Liver (tissue), 9 donors: ENCODE data around the gene FAM98B. TPM values are rescaled to one million over a fixed set of nuclear protein-coding genes. Genes with fewer than 3 reads are reported as not detected.

ENCODE experiments used
- DNase-seq: peaks from one replicate; pipeline ENCODE4 v3.0.0-alpha.2; 2017; ENCODE audit warnings: low spot score
- H3K27ac ChIP-seq, 2 donors: one replicate each; pipeline ENCODE4 v1.7.0; 2013; ENCODE audit warnings: inconsistent platforms in 2 of 2, low read length in 2 of 2, control low read depth in 1 of 2, low read depth in 1 of 2, mild to moderate bottlenecking in 1 of 2
- H3K27me3 ChIP-seq, 4 donors: one replicate each; pipeline versions ENCODE4 v1.6.1 to v1.7.0; 2013; ENCODE audit warnings: low read length in 3 of 4, inconsistent platforms in 1 of 4, mild to moderate bottlenecking in 1 of 4, moderate library complexity in 1 of 4; ENCODE audit not compliant: control insufficient read depth in 4 of 4, insufficient read depth in 4 of 4
- H3K36me3 ChIP-seq, 4 donors: one replicate each; pipeline versions ENCODE4 v1.6.1 to v1.7.0; 2013; ENCODE audit warnings: low read length in 3 of 4, mild to moderate bottlenecking in 3 of 4, low read depth in 1 of 4, moderate library complexity in 1 of 4; ENCODE audit not compliant: control insufficient read depth in 4 of 4, insufficient read depth in 3 of 4
- H3K4me1 ChIP-seq, 4 donors: one replicate each; pipeline versions ENCODE4 v1.6.1 to v1.7.0; 2013; ENCODE audit warnings: low read length in 3 of 4, mild to moderate bottlenecking in 3 of 4, moderate library complexity in 1 of 4; ENCODE audit not compliant: control insufficient read depth in 4 of 4, insufficient read depth in 4 of 4
- H3K4me3 ChIP-seq, 3 donors: one replicate each; pipeline versions ENCODE4 v1.6.1 to v1.7.0; 2013; ENCODE audit warnings: low read length in 3 of 3, control low read depth in 1 of 3, low read depth in 1 of 3, mild to moderate bottlenecking in 1 of 3
- H3K9ac ChIP-seq, 2 donors: one replicate each; pipeline ENCODE4 v1.7.0; 2013; ENCODE audit warnings: low read length in 2 of 2, mild to moderate bottlenecking in 2 of 2, moderate library complexity in 2 of 2, control low read depth in 1 of 2, low read depth in 1 of 2
- H3K9me3 ChIP-seq, 4 donors: one replicate each; pipeline versions ENCODE4 v1.6.1 to v1.7.0; 2013; ENCODE audit warnings: low read length in 3 of 4; ENCODE audit not compliant: control insufficient read depth in 4 of 4
- ATF3 ChIP-seq: IDR thresholded peaks from 2 replicates; pipeline ENCODE4 v1.6.1; 2016; ENCODE audit warnings: antibody characterized with exemption
- CTCF ChIP-seq: fragments of 150-350 bp; IDR thresholded peaks from 2 replicates; pipeline ENCODE4 v1.5.1; 2017; ENCODE audit warnings: improper control_type of control experiment, low read depth, low read length; ENCODE audit not compliant: missing input control
- EGR1 ChIP-seq, 2 donors: IDR thresholded peaks; 2 replicates each; pipeline ENCODE4 v1.6.1; 2016 to 2018; ENCODE audit warnings: antibody characterized with exemption in 2 of 2, low read depth in 2 of 2
- FOXA1 ChIP-seq: IDR thresholded peaks from 2 replicates; pipeline ENCODE4 v1.6.1; 2016; ENCODE audit warnings: antibody characterized with exemption
- FOXA2 ChIP-seq: IDR thresholded peaks from 2 replicates; pipeline ENCODE4 v1.6.1; 2016; ENCODE audit warnings: antibody characterized with exemption
- GABPA ChIP-seq, 2 donors: IDR thresholded peaks in 1 of 2; conservative IDR thresholded peaks in 1 of 2; 2 replicates each; pipeline ENCODE4 v1.6.1; 2016; ENCODE audit warnings: antibody characterized with exemption in 2 of 2, mild to moderate bottlenecking in 1 of 2, moderate library complexity in 1 of 2
- HNF4A ChIP-seq, 2 donors: conservative IDR thresholded peaks; 2 replicates each; pipeline ENCODE4 v1.6.1; 2016; ENCODE audit warnings: antibody characterized with exemption in 2 of 2, mild to moderate bottlenecking in 2 of 2
- HNF4G ChIP-seq: IDR thresholded peaks from 2 replicates; pipeline ENCODE4 v1.6.1; 2016; ENCODE audit warnings: antibody characterized with exemption
- JUND ChIP-seq, 2 donors: IDR thresholded peaks; 2 replicates each; pipeline ENCODE4 v1.6.1; 2016; ENCODE audit warnings: antibody characterized with exemption in 2 of 2
- NR2F2 ChIP-seq: IDR thresholded peaks from 2 replicates; pipeline ENCODE4 v1.6.1; 2016; ENCODE audit warnings: antibody characterized with exemption
- RAD21 ChIP-seq, 2 donors: IDR thresholded peaks; 2 replicates each; pipeline ENCODE4 v1.6.1; 2016; ENCODE audit warnings: antibody characterized with exemption in 2 of 2, mild to moderate bottlenecking in 2 of 2
- RXRA ChIP-seq, 2 donors: IDR thresholded peaks; 2 replicates each; pipeline ENCODE4 v1.6.1; 2017 to 2018; ENCODE audit warnings: antibody characterized with exemption in 2 of 2, mild to moderate bottlenecking in 1 of 2
- SP1 ChIP-seq: IDR thresholded peaks from 2 replicates; pipeline ENCODE4 v1.6.1; 2018; ENCODE audit warnings: antibody characterized with exemption, mild to moderate bottlenecking
- TAF1 ChIP-seq: conservative IDR thresholded peaks from 2 replicates; pipeline ENCODE4 v1.6.1; 2016; ENCODE audit warnings: antibody characterized with exemption, mild to moderate bottlenecking
- YY1 ChIP-seq: IDR thresholded peaks from 2 replicates; pipeline ENCODE4 v1.6.1; 2016; ENCODE audit warnings: antibody characterized with exemption, mild to moderate bottlenecking
- WGBS: extraction: QIAGEN DNeasy Blood & Tissue Kit; methylation state at CpG from one replicate; pipeline ENCODE4 v1.1.7; 2013; 5-methylcytosine and 5-hydroxymethylcytosine counted together
- polyA plus RNA-seq, 2 donors: library from polyadenylated mRNA; stranded (reverse) in 1 of 2; unstranded in 1 of 2; fragments of 200-250 nt in 1 of 2; fragments of >200 nt in 1 of 2; fragmentation: Nextera tagmentation in 1 of 2; extraction: Ambion mirVana in 1 of 2; gene quantifications; one replicate each; pipeline versions ENCODE4 v1.2.1 to v1.2.3, GENCODE V29; 2013 to 2015
- total RNA-seq, 2 donors: library from RNA; depleted of rRNA; stranded (reverse); fragments of >200 nt; gene quantifications; one replicate each; pipeline ENCODE4 v1.2.3, GENCODE V29; 2014
- TF ChIP-seq, protein P1 (sequence below): IDR thresholded peaks from 2 replicates; pipeline ENCODE4 v1.6.1; 2016; ENCODE audit warnings: antibody characterized with exemption
- TF ChIP-seq, protein P2 (sequence below): IDR thresholded peaks from 2 replicates; pipeline ENCODE4 v1.6.1; 2016; ENCODE audit warnings: antibody characterized with exemption
- donor health status: healthy.
- donor health status: healthy.
- donor health status: healthy.
- donor health status: healthy.
- donor health status: healthy.

Gene FAM98B
- total and polyA plus RNA-seq, 4 donors: 1.5 to 12.2 (median 4.3) TPM

DNA sequence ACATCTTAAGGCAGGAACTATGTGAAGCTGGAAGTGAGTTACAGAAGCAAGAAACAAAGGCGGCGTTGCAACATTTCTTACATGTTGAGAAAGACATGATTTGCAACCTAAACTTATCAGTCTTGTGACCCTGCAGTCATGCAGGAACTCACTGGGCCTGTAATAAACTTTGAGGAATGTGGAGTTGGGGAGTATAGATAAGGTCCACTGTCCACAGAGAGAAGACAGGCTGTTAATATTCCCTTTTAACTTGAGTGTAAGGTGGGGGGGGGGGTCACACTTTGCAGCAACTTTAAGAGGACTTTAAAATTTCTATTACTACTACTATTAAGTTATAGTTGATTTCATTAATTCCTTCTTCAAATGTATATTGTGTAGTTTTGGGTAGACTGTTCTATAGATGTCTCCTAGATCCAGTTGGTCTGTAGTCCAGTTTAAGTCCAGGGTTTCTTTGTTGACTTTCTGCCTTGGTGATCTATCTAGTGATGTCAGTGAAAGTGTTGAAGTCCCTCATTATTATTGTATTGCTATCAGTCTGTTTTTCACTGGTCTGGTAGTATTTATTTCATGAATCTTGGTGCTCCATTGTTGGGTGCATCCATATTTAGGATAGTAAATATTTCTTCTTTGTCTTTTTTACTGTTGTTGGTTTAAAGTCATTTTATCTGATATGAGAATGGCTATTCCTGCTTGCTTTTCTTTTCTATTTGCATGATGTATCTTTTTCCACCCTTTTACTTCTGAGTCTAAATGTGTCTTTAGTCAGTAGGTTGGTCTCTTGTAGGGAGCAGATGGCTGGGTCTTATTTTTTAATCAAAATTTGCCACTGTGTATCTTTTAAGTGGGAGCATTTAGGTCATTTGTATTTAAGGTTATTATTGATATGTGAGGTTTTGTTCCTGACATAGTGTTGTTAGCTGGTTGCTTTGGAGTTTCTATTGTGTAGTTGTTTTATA, 15.6 kb upstream of the FAM98B start:
- 78% methylated on average over 2 of the region's 2 CpGs for WGBS
- Histone ChIP-seq H3K9me3 (no peaks in the 10 kb centered on the region), H3K9ac (no peak overlapping the region), H3K4me1 (peaks cover 0 to 3% (median 1%) of the 10 kb centered on the region in 4 donors), H3K27ac (no peak overlapping the region), H3K36me3 (no peaks in the 10 kb centered on the region), H3K4me3 (no peak overlapping the region), H3K27me3 (no peaks in the 10 kb centered on the region)
- TF ChIP-seq, protein P1, sequence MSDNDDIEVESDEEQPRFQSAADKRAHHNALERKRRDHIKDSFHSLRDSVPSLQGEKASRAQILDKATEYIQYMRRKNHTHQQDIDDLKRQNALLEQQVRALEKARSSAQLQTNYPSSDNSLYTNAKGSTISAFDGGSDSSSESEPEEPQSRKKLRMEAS: no peak
- TF ChIP-seq TAF1 (no peak), FOXA1 (no peak), NR2F2 (no peak), SP1 (no peak), GABPA (IDR thresholded peaks at IDR 0.05 in 1 of 2, conservative IDR thresholded peaks at IDR 0.05 in 1 of 2) (no peak), CTCF (no peak), JUND (IDR thresholded peaks at IDR 0.05) (no peak), FOXA2 (no peak), HNF4A (conservative IDR thresholded peaks at IDR 0.05) (no peak), ATF3 (no peak), RXRA (IDR thresholded peaks at IDR 0.05) (no peak), EGR1 (IDR thresholded peaks at IDR 0.05; ENCODE audit: low read depth in 2 of 2) (no peak), YY1 (no peak), HNF4G (no peak), RAD21 (IDR thresholded peaks at IDR 0.05) (no peak)
- TF ChIP-seq, protein P2, sequence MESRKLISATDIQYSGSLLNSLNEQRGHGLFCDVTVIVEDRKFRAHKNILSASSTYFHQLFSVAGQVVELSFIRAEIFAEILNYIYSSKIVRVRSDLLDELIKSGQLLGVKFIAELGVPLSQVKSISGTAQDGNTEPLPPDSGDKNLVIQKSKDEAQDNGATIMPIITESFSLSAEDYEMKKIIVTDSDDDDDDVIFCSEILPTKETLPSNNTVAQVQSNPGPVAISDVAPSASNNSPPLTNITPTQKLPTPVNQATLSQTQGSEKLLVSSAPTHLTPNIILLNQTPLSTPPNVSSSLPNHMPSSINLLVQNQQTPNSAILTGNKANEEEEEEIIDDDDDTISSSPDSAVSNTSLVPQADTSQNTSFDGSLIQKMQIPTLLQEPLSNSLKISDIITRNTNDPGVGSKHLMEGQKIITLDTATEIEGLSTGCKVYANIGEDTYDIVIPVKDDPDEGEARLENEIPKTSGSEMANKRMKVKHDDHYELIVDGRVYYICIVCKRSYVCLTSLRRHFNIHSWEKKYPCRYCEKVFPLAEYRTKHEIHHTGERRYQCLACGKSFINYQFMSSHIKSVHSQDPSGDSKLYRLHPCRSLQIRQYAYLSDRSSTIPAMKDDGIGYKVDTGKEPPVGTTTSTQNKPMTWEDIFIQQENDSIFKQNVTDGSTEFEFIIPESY: no peak
- DNase-seq: no peak

GRCh38 chr15:38440353-38441129, 13.4 kb upstream of the FAM98B start:
- Histone ChIP-seq H3K4me3 (no peak overlapping the region), H3K27me3 (peaks cover 0 to 2% (median 0%) of the 10 kb centered on the region in 4 donors), H3K4me1 (peaks cover 0 to 3% (median 1%) of the 10 kb centered on the region in 4 donors), H3K9ac (no peak overlapping the region), H3K27ac (no peak overlapping the region), H3K36me3 (no peaks in the 10 kb centered on the region), H3K9me3 (no peaks in the 10 kb centered on the region)
- WGBS: 24% methylated on average over 9 of the region's 9 CpGs
- TF ChIP-seq RAD21 (IDR thresholded peaks at IDR 0.05): peak; percentile 92 to 95
- TF ChIP-seq JUND (IDR thresholded peaks at IDR 0.05): no peak
- peak; percentile 97 for TF ChIP-seq CTCF
- TF ChIP-seq SP1: no peak
- peak; percentile 24 for TF ChIP-seq FOXA1
- peak; percentile 55 for TF ChIP-seq FOXA2
- TF ChIP-seq, protein P1: no peak
- TF ChIP-seq GABPA (IDR thresholded peaks at IDR 0.05 in 1 of 2, conservative IDR thresholded peaks at IDR 0.05 in 1 of 2): peak in 1 of 2 donors; percentile 40
- DNase-seq: peak; percentile 39
